IMR-90 (cell line): ENCODE results near the gene VWA8. TPM values are rescaled to one million over a fixed set of nuclear protein-coding genes. Genes with fewer than 3 reads are reported as not detected.

Source experiments
- ATAC-seq: fragments of 200-7000 bp; cut with Tn5 transposase; 2 replicates; pipeline ENCODE4 v1.9.1; 2020; ENCODE audit warnings: low read depth, mild to moderate bottlenecking, moderate library complexity
- BruUV-seq: library from RNA; stranded (reverse); fragments of 400-500 nt; replicated peaks from 2 replicates; lab custom pipeline; 2021; lab: Mats Ljungman, UMichigan
- CTCF ChIA-PET: fragments of 300-600 bp; formaldehyde crosslinking; extraction: SDS; loops from one replicate; lab custom pipeline; 2021; ENCODE audit warnings: antibody characterized with exemption; lab: Yijun Ruan, JAX
- POLR2A ChIA-PET: fragments of 300-600 bp; sonication (Branson Sonifier 250); formaldehyde crosslinking; loops from one replicate; lab custom pipeline; 2022; ENCODE audit warnings: antibody characterized with exemption; ENCODE audit not compliant: unreplicated experiment; lab: Charles Lee
- DNase-seq: peaks from one replicate; pipeline ENCODE4 v3.0.0; 2013
- H2AFZ ChIP-seq: replicated peaks from 2 replicates; pipeline ENCODE3; 2013; ENCODE audit warnings: low read length, mild to moderate bottlenecking; ENCODE audit not compliant: poor library complexity
- H2AK5ac ChIP-seq: 2 replicates; pipeline ENCODE4 v1.6.1; 2013; ENCODE audit warnings: low read depth, low read length, inconsistent platforms
- H2AK9ac ChIP-seq: replicated peaks from 2 replicates; pipeline ENCODE3; 2013; ENCODE audit warnings: mild to moderate bottlenecking, low read depth, low read length, moderate library complexity; ENCODE audit not compliant: poor library complexity
- H2BK120ac ChIP-seq: 2 replicates; pipeline ENCODE4 v1.6.1; 2013; ENCODE audit warnings: low read depth, low read length, inconsistent platforms
- H2BK15ac ChIP-seq: 3 replicates; pipeline ENCODE4 v1.6.1; 2013; ENCODE audit warnings: low read depth, low read length, inconsistent platforms
- H2BK20ac ChIP-seq: 2 replicates; pipeline ENCODE4 v1.6.1; 2013; ENCODE audit warnings: low read depth, mild to moderate bottlenecking, inconsistent platforms, low read length, moderate library complexity
- H2BK5ac ChIP-seq: 2 replicates; pipeline ENCODE4 v1.6.1; 2013; ENCODE audit warnings: mild to moderate bottlenecking, low read depth, low read length, inconsistent platforms; ENCODE audit not compliant: poor library complexity, severe bottlenecking
- H3K14ac ChIP-seq: replicated peaks from 2 replicates; pipeline ENCODE4 v1.6.1; 2013; ENCODE audit warnings: low read depth, low read length, inconsistent platforms
- H3K18ac ChIP-seq: 2 replicates; pipeline ENCODE4 v1.6.1; 2013; ENCODE audit warnings: low read depth, low read length, control low read depth
- H3K23ac ChIP-seq: 2 replicates; pipeline ENCODE4 v1.6.1; 2013; ENCODE audit warnings: low read depth, low read length, inconsistent platforms
- H3K27ac ChIP-seq: 2 replicates; pipeline ENCODE4 v1.5.1; 2013; ENCODE audit warnings: mild to moderate bottlenecking, control low read depth, low read length; ENCODE audit not compliant: insufficient read depth
- H3K27me3 ChIP-seq: 2 replicates; pipeline ENCODE4 v1.6.1; 2013; ENCODE audit warnings: low read length; ENCODE audit not compliant: control insufficient read depth, insufficient read depth
- H3K36me3 ChIP-seq: 2 replicates; pipeline ENCODE4 v1.6.1; 2013; ENCODE audit warnings: low read length, mixed read lengths; ENCODE audit not compliant: control insufficient read depth, insufficient read depth
- H3K4ac ChIP-seq: 2 replicates; pipeline ENCODE4 v1.6.1; 2013; ENCODE audit warnings: low read depth, low read length, inconsistent platforms
- H3K4me1 ChIP-seq: 2 replicates; pipeline ENCODE4 v1.6.1; 2013; ENCODE audit warnings: low read length, mixed read lengths; ENCODE audit not compliant: control insufficient read depth, insufficient read depth
- H3K4me2 ChIP-seq: 2 replicates; pipeline ENCODE4 v1.6.1; 2013; ENCODE audit warnings: low read depth, mild to moderate bottlenecking, control low read depth, low read length, moderate library complexity
- H3K4me3 ChIP-seq: 2 replicates; pipeline ENCODE4 v1.5.1; 2013; ENCODE audit warnings: low read depth, mild to moderate bottlenecking, control low read depth, low read length, moderate library complexity; ENCODE audit not compliant: insufficient read depth
- H3K56ac ChIP-seq: 2 replicates; pipeline ENCODE4 v1.6.1; 2013; ENCODE audit warnings: low read length, inconsistent platforms; ENCODE audit not compliant: insufficient read depth; ENCODE audit errors: extremely low read depth
- H3K79me1 ChIP-seq, 2 experiments: 2 replicates each; pipeline ENCODE4 v1.6.1; 2013; ENCODE audit warnings: low read length in 2 of 2, inconsistent platforms in 1 of 2, low read depth in 1 of 2
- H3K9ac ChIP-seq: 2 replicates; pipeline ENCODE4 v1.6.1; 2013; ENCODE audit warnings: low read depth, low read length, control low read depth
- H3K9me1 ChIP-seq: 2 replicates; pipeline ENCODE4 v1.6.1; 2013; ENCODE audit warnings: low read length, inconsistent platforms; ENCODE audit not compliant: insufficient read depth
- H3K9me3 ChIP-seq: 2 replicates; pipeline ENCODE4 v1.6.1; 2013; ENCODE audit warnings: low read length; ENCODE audit not compliant: control insufficient read depth, insufficient read depth
- H4K20me1 ChIP-seq: 2 replicates; pipeline ENCODE4 v1.6.1; 2013; ENCODE audit warnings: low read length, inconsistent platforms; ENCODE audit not compliant: insufficient read depth
- H4K5ac ChIP-seq: 2 replicates; pipeline ENCODE4 v1.6.1; 2013; ENCODE audit warnings: mild to moderate bottlenecking, low read depth, low read length, control low read depth
- H4K8ac ChIP-seq, 2 experiments: 2 replicates each; pipeline ENCODE4 v1.6.1; 2013; ENCODE audit warnings: low read depth in 2 of 2, low read length in 2 of 2, control low read depth in 1 of 2, inconsistent platforms in 1 of 2
- H4K91ac ChIP-seq: 2 replicates; pipeline ENCODE4 v1.6.1; 2013; ENCODE audit warnings: low read depth, low read length, inconsistent platforms; ENCODE audit not compliant: insufficient read depth
- BHLHE40 ChIP-seq: fragments of 150-350 bp; IDR thresholded peaks from 2 replicates; pipeline ENCODE4 v1.6.1; 2016; ENCODE audit warnings: mild to moderate bottlenecking, low read depth, low read length
- CEBPB ChIP-seq: IDR thresholded peaks from 2 replicates; pipeline ENCODE4 v1.6.1; 2012; ENCODE audit warnings: low read depth, low read length, improper control_type of control experiment
- CHD1 ChIP-seq: IDR thresholded peaks from 2 replicates; pipeline ENCODE4 v1.6.1; 2012; ENCODE audit warnings: low read depth, low read length, improper control_type of control experiment
- FOS ChIP-seq: fragments of 150-350 bp; IDR thresholded peaks from 2 replicates; pipeline ENCODE4 v1.6.1; 2016; ENCODE audit warnings: low read depth, low read length
- MAFK ChIP-seq: IDR thresholded peaks from 2 replicates; pipeline ENCODE4 v1.6.1; 2012; ENCODE audit warnings: low read depth, low read length, improper control_type of control experiment
- MAZ ChIP-seq: IDR thresholded peaks from 2 replicates; pipeline ENCODE4 v1.6.1; 2012; ENCODE audit warnings: low read depth, mild to moderate bottlenecking, low read length, improper control_type of control experiment, moderate library complexity, borderline replicate concordance
- MXI1 ChIP-seq: IDR thresholded peaks from 2 replicates; pipeline ENCODE4 v1.6.1; 2012; ENCODE audit warnings: low read depth, mild to moderate bottlenecking, low read length, moderate library complexity, borderline replicate concordance
- NFE2L2 ChIP-seq: fragments of 150-350 bp; IDR thresholded peaks from 2 replicates; pipeline ENCODE4 v1.6.1; 2016; ENCODE audit warnings: low read depth, mild to moderate bottlenecking, low read length
- POLR2A ChIP-seq: IDR thresholded peaks from 2 replicates; pipeline ENCODE4 v1.6.1; 2012; ENCODE audit warnings: mild to moderate bottlenecking, low read depth, low read length
- RAD21 ChIP-seq: IDR thresholded peaks from 2 replicates; pipeline ENCODE4 v1.6.1; 2012; ENCODE audit warnings: low read length, improper control_type of control experiment
- RCOR1 ChIP-seq: IDR thresholded peaks from 2 replicates; pipeline ENCODE4 v1.6.1; 2012; ENCODE audit warnings: mild to moderate bottlenecking, low read length, improper control_type of control experiment; ENCODE audit not compliant: insufficient replicate concordance
- RFX5 ChIP-seq: IDR thresholded peaks from 2 replicates; pipeline ENCODE4 v1.8.0; 2012; ENCODE audit warnings: low read depth, mild to moderate bottlenecking, low read length, moderate library complexity
- SMC3 ChIP-seq: fragments of 150-350 bp; IDR thresholded peaks from 2 replicates; pipeline ENCODE4 v1.6.1; 2016; ENCODE audit warnings: low read depth, mild to moderate bottlenecking, antibody characterized with exemption, low read length, moderate library complexity
- WGBS, 2 experiments: methylation state at CpG; one replicate each; pipeline versions ENCODE4 v1.1.5 to v1.1.7; 2013; ENCODE audit warnings: missing lambda C conversion rate in 2 of 2; ENCODE audit not compliant: insufficient read length in 1 of 2; ENCODE audit errors: extremely low coverage in 2 of 2; 5-methylcytosine and 5-hydroxymethylcytosine counted together
- dilution Hi-C: fragments of 300-500 bp; cut with HindIII; formaldehyde crosslinking; loops from one replicate; pipeline ENCODE4 v1.14.3; 2018; ENCODE audit warnings: low sequenced_read_pairs; ENCODE audit not compliant: unreplicated experiment
- in situ Hi-C: fragments of 300-500 bp; cut with MboI; formaldehyde crosslinking; loops from 3 replicates; pipeline ENCODE4 v1.14.3; 2019; ENCODE audit warnings: low sequenced_read_pairs, inconsistent platforms, mixed read lengths
- intact Hi-C: fragments of 100-400 bp; cut with micrococcal nuclease; formaldehyde crosslinking; loops from 2 replicates; pipeline ENCODE4 v1.10.0; 2022
- polyA plus RNA-seq, 3 experiments: library from polyadenylated mRNA; depleted of rRNA; stranded (reverse); fragments of >200 nt; gene quantifications; 2 replicates each; pipeline ENCODE4 v1.2.3, GENCODE V29; 2012; ENCODE audit warnings: low replicate concordance in 1 of 3
- total RNA-seq: library from RNA; depleted of rRNA; stranded (reverse); fragments of >200 nt; gene quantifications from 2 replicates; pipeline ENCODE4 v1.2.3, GENCODE V29; 2012
- TF ChIP-seq, protein P1 (sequence below): fragments of 150-350 bp; IDR thresholded peaks from 2 replicates; pipeline ENCODE4 v1.6.1; 2017; ENCODE audit warnings: mild to moderate bottlenecking, antibody characterized with exemption, low read length, low read depth
- TF ChIP-seq, protein P2 (sequence below): conservative IDR thresholded peaks from 2 replicates; pipeline ENCODE4 v1.5.1; 2012; ENCODE audit warnings: mild to moderate bottlenecking, low read depth, low read length, improper control_type of control experiment
- TF ChIP-seq, protein P3 (sequence below): fragments of 150-350 bp; IDR thresholded peaks from 2 replicates; pipeline ENCODE4 v1.6.1; 2016; ENCODE audit warnings: low read depth, mild to moderate bottlenecking, low read length, moderate library complexity, borderline replicate concordance

The VWA8 gene
- total and polyA plus RNA-seq, 2 of the 4 experiments (the other 2 are of a cell fraction), result 5.9 to 18.3 TPM

DNA sequence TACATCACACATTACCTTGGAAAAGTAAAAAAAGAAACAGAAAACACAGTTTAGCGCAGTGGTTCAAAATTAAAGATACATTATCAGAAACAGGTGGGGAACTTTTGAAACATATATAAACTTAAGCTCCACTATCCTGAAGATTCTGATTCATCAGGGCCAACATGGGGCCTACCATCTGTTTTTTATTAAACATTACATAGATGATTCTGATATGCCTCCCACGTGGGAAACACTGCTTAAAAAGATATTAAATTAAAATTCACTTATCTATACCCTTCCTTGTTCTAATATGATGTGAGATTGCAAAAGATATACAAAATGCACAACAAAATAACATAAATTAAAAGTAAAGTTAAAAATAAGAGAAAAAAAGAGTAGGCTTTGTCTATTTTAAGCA is 125.0 kb downstream of the VWA8 start:
- H3K4ac ChIP-seq, result no peak overlapping the region
- in situ Hi-C loops, result no loop called here
- no CpG with 5 or more reads among the region's 2 CpGs for WGBS, 2 experiments
- H2AFZ ChIP-seq, result no peak overlapping the region
- intact Hi-C loops, result no loop called here
- TF ChIP-seq SMC3 (no peak), RFX5 (no peak), MXI1 (no peak), POLR2A (no peak), RCOR1 (no peak), BHLHE40 (no peak), NFE2L2 (no peak), RAD21 (no peak), CHD1 (no peak), MAFK (no peak), MAZ (no peak), CEBPB (no peak), FOS (no peak)
- TF ChIP-seq, protein P1, sequence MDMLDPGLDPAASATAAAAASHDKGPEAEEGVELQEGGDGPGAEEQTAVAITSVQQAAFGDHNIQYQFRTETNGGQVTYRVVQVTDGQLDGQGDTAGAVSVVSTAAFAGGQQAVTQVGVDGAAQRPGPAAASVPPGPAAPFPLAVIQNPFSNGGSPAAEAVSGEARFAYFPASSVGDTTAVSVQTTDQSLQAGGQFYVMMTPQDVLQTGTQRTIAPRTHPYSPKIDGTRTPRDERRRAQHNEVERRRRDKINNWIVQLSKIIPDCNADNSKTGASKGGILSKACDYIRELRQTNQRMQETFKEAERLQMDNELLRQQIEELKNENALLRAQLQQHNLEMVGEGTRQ, result no peak
- TF ChIP-seq, protein P2, sequence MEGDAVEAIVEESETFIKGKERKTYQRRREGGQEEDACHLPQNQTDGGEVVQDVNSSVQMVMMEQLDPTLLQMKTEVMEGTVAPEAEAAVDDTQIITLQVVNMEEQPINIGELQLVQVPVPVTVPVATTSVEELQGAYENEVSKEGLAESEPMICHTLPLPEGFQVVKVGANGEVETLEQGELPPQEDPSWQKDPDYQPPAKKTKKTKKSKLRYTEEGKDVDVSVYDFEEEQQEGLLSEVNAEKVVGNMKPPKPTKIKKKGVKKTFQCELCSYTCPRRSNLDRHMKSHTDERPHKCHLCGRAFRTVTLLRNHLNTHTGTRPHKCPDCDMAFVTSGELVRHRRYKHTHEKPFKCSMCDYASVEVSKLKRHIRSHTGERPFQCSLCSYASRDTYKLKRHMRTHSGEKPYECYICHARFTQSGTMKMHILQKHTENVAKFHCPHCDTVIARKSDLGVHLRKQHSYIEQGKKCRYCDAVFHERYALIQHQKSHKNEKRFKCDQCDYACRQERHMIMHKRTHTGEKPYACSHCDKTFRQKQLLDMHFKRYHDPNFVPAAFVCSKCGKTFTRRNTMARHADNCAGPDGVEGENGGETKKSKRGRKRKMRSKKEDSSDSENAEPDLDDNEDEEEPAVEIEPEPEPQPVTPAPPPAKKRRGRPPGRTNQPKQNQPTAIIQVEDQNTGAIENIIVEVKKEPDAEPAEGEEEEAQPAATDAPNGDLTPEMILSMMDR, result no peak
- TF ChIP-seq, protein P3, sequence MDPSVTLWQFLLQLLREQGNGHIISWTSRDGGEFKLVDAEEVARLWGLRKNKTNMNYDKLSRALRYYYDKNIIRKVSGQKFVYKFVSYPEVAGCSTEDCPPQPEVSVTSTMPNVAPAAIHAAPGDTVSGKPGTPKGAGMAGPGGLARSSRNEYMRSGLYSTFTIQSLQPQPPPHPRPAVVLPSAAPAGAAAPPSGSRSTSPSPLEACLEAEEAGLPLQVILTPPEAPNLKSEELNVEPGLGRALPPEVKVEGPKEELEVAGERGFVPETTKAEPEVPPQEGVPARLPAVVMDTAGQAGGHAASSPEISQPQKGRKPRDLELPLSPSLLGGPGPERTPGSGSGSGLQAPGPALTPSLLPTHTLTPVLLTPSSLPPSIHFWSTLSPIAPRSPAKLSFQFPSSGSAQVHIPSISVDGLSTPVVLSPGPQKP, result no peak
- H2BK15ac ChIP-seq, result no peak overlapping the region
- DNase-seq (peak; percentile 84), ATAC-seq (no peak; the same call in 1 of the 2 replicates)
- no peak overlapping the region for H3K4me3 ChIP-seq
- CTCF ChIA-PET, result interaction anchor here (1.6 kb wide), 1 partner anchor 11 kb away, joined by 4 read pairs; no protein-coding TSS in a partner anchor
- H2AK5ac ChIP-seq, result no peak overlapping the region
- dilution Hi-C loops, result no loop called here
- no peak overlapping the region for H4K5ac ChIP-seq
- H3K27ac ChIP-seq, result no peak overlapping the region
- no peaks in the 10 kb centered on the region for H3K9me3 ChIP-seq
- no peak overlapping the region for H2BK5ac ChIP-seq
- H3K18ac ChIP-seq, result no peak overlapping the region
- no peaks in the 10 kb centered on the region for H4K20me1 ChIP-seq
- no peak overlapping the region for H2BK20ac ChIP-seq
- H3K4me1 ChIP-seq, result no peaks in the 10 kb centered on the region
- peaks cover 0 to 3% of the 10 kb centered on the region in 2 experiments; a peak in 2 of 4 replicates for H3K79me1 ChIP-seq
- H3K23ac ChIP-seq, result no peak overlapping the region
- no peak overlapping the region for H3K4me2 ChIP-seq
- H3K56ac ChIP-seq, result no peak overlapping the region
- no peak overlapping the region for H2BK120ac ChIP-seq
- H2AK9ac ChIP-seq, result no peak overlapping the region
- H4K91ac ChIP-seq, result no peak overlapping the region
- POLR2A ChIA-PET, result interaction anchor here (0.7 kb wide), 1 partner anchor 183 kb away, joined by 4 read pairs; no protein-coding TSS in a partner anchor
- no peak overlapping the region for H4K8ac ChIP-seq
- no peaks in the 10 kb centered on the region for H3K27me3 ChIP-seq
- H3K14ac ChIP-seq, result no peak overlapping the region
- BruUV-seq, result no TSS peak
- no peak overlapping the region for H3K9ac ChIP-seq
- H3K36me3 ChIP-seq, result peaks cover 2% of the 10 kb centered on the region; the same call in 1 of the 2 replicates
- peaks cover 2% of the 10 kb centered on the region; the same call in 1 of the 2 replicates for H3K9me1 ChIP-seq
